ENCODE results near the gene CREBBP.

DNA sequence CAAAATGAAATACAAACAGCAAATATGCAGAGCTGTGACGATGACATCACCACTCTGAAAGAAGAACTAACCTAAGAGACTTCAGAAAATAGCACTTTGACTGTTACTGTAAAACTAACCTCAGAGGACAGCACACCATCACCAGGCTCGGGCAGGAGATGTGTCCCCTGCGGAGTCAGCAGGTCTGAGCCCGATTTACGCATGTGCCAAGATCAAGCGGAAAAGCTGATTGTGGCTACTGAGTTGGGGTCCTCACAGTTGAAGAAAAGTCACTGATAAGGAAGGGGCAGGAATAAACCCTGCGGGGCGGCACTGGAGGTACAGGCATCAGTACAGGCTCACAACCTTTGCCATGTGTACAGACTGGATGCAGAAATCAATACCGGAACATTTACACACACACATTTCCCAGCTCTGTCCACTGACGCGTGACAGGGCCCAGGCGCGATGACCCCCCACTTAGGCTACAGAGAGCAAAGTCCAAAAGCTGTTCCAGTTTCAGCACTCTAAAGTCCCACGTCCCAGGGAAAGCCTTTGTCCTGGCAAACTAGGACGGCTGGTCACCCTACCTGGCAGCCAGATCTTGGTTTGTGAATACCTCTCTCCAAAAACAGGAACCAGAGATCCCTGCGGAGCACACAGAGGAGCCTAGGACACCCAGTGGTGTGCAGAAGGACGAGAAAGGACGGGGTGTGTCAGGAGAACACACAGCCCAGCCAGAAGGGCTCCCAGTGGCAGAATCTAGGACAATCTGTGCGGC, 184.7 kb downstream of the CREBBP start:
- TF ChIP-seq EP300 (IDR thresholded peaks at IDR 0.05; ENCODE audit: borderline replicate concordance) (no peak), YY1 (IDR thresholded peaks at IDR 0.05; ENCODE audit: low read depth) (no peak), NFIC (IDR thresholded peaks at IDR 0.05) (no peak)

Data from Ishikawa (cell line).